ENCODE data around the gene DYNC1LI2.
"Not testable (repeated sequence)": the region's sequence is repeated elsewhere in the genome, so short reads cannot be mapped to it uniquely, and the experiment has no call there.

DYNC1LI2 gene

GRCh38 chr16:66751303-66751991 lies at the start of gene DYNC1LI2:
DYNC1LI2 (minus strand) TSS chr16:66751609; CDS start chr16:66751591, 18 bp downstream.
- peak; percentile 72 for DNase-seq (ENCODE audit: low read depth)

GRCh38 chr16:66800856-66801255 lies 49.4 kb upstream of the DYNC1LI2 start:
- no peak for DNase-seq (ENCODE audit: low read depth)

- peak; percentile 36 for DNase-seq (ENCODE audit: low read depth)
Observed at GRCh38 chr16:66798161-66798560, 46.8 kb upstream of the DYNC1LI2 start.

- not testable (repeated sequence) for DNase-seq (ENCODE audit: low read depth)
Observed at GRCh38 chr16:66793984-66794383, 42.6 kb upstream of the DYNC1LI2 start.

- no peak for DNase-seq (ENCODE audit: low read depth)
Observed at GRCh38 chr16:66790130-66790733, 38.8 kb upstream of the DYNC1LI2 start.

- no peak for DNase-seq (ENCODE audit: low read depth)
Observed at GRCh38 chr16:66787427-66787826, 36.0 kb upstream of the DYNC1LI2 start.

- DNase-seq (ENCODE audit: low read depth), result no peak
Observed at GRCh38 chr16:66786551-66786950, 35.1 kb upstream of the DYNC1LI2 start.

- no peak for DNase-seq (ENCODE audit: low read depth)
Observed at GRCh38 chr16:66776457-66776856, 25.0 kb upstream of the DYNC1LI2 start.

GRCh38 chr16:66774981-66775380 lies 23.6 kb upstream of the DYNC1LI2 start:
- no peak for DNase-seq (ENCODE audit: low read depth)

GRCh38 chr16:66758086-66758485 lies 6.7 kb upstream of the DYNC1LI2 start:
- DNase-seq (ENCODE audit: low read depth), result no peak

- DNase-seq (ENCODE audit: low read depth), result no peak
Observed at GRCh38 chr16:66754819-66755218, 3.4 kb upstream of the DYNC1LI2 start.

GRCh38 chr16:66754211-66754610 lies 2.8 kb upstream of the DYNC1LI2 start:
- no peak for DNase-seq (ENCODE audit: low read depth)

- no peak for DNase-seq (ENCODE audit: low read depth)
Observed at GRCh38 chr16:66752958-66753357, 1.5 kb upstream of the DYNC1LI2 start.

GRCh38 chr16:66752379-66752778 lies 970 bp upstream of the DYNC1LI2 start:
- DNase-seq (ENCODE audit: low read depth), result no peak

GRCh38 chr16:66751992-66752322 lies 548 bp upstream of the DYNC1LI2 start:
- DNase-seq (ENCODE audit: low read depth), result no peak

- peak; percentile 7 for DNase-seq (ENCODE audit: low read depth)
Observed at GRCh38 chr16:66751053-66751302, 431 bp downstream of the DYNC1LI2 start.

- DNase-seq (ENCODE audit: low read depth), result peak; percentile 11
Observed at GRCh38 chr16:66750279-66751052, 943 bp downstream of the DYNC1LI2 start.

- DNase-seq (ENCODE audit: low read depth), result peak; percentile 39
Observed at GRCh38 chr16:66746682-66747081, 4.7 kb downstream of the DYNC1LI2 start.

GRCh38 chr16:66746048-66746447 lies 5.4 kb downstream of the DYNC1LI2 start:
- no peak for DNase-seq (ENCODE audit: low read depth)

- no peak for DNase-seq (ENCODE audit: low read depth)
Observed at GRCh38 chr16:66741950-66742808, 9.2 kb downstream of the DYNC1LI2 start.

- DNase-seq (ENCODE audit: low read depth), result peak; percentile 94
Observed at GRCh38 chr16:66741169-66741900, 10.1 kb downstream of the DYNC1LI2 start.

GRCh38 chr16:66740533-66740932 lies 10.9 kb downstream of the DYNC1LI2 start:
- DNase-seq (ENCODE audit: low read depth), result peak; percentile 49

Measured in iris pigment epithelial cell (primary cell).